K562 (cell line): ENCODE data around the gene NCBP2. TPM values are rescaled to one million over a fixed set of nuclear protein-coding genes. Genes with fewer than 3 reads are reported as not detected.

Source experiments
- CHD7 ChIP-seq: fragments of 200-600 bp; sonication (generic); IDR thresholded peaks from one replicate; pipeline ENCODE4 v1.6.1; 2012; ENCODE audit warnings: mild to moderate bottlenecking, low read depth, low read length, inconsistent platforms
- GATAD2B ChIP-seq: fragments of 450-650 bp; IDR thresholded peaks from 2 replicates; pipeline ENCODE4 v1.6.1; 2017; ENCODE audit warnings: mild to moderate bottlenecking, borderline replicate concordance
- GMEB1 ChIP-seq: fragments of 250-450 bp; sonication (Bioruptor Pico); IDR thresholded peaks from 2 replicates; pipeline ENCODE4 v1.4.0; 2020; ENCODE audit warnings: mild to moderate bottlenecking
- HNRNPH1 ChIP-seq: fragments of 200-400 bp; formaldehyde crosslinking; optimal IDR thresholded peaks from 2 replicates; pipeline ENCODE3; 2017; ENCODE audit warnings: low read depth, mild to moderate bottlenecking, low read length, moderate library complexity
- SIX5 ChIP-seq, 2 experiments: IDR thresholded peaks; 2 replicates each; pipeline ENCODE4 v1.6.1; 2011; ENCODE audit warnings: low read length in 2 of 2, borderline replicate concordance in 1 of 2, low read depth in 1 of 2, mild to moderate bottlenecking in 1 of 2, moderate library complexity in 1 of 2; ENCODE audit not compliant: insufficient read depth in 1 of 2
- SPI1 ChIP-seq: IDR thresholded peaks from 2 replicates; pipeline ENCODE4 v1.6.1; 2011; ENCODE audit warnings: low read depth, low read length, control low read depth, borderline replicate concordance
- STAG1 ChIP-seq: sonication (generic); formaldehyde crosslinking; IDR thresholded peaks from 2 replicates; pipeline ENCODE4 v1.5.0; 2020; ENCODE audit warnings: missing genetic modification reagents, borderline replicate concordance
- ZNF224 ChIP-seq: sonication (generic); formaldehyde crosslinking; IDR thresholded peaks from 2 replicates; pipeline ENCODE4 v1.8.0; 2022; ENCODE audit warnings: mild to moderate bottlenecking, missing genetic modification reagents
- polyA plus RNA-seq, 8 experiments: library from polyadenylated mRNA; depleted of rRNA in 4 of 8; stranded (reverse) in 5 of 8; unstranded in 3 of 8; fragments of >200 nt; fragmentation: Nextera tagmentation in 2 of 8; fragmentation: Illumina TruSeq in 1 of 8; extraction: Ambion mirVana in 2 of 8; extraction: Trizol in 1 of 8; gene quantifications; 2 replicates each; pipeline versions ENCODE4 v1.2.1 to v1.2.3, GENCODE V29; 2011 to 2014; ENCODE audit warnings: inconsistent platforms in 1 of 8, missing spikeins in 1 of 8
- total RNA-seq, 7 experiments: library from RNA; depleted of rRNA in 6 of 7; stranded (reverse); fragments of >200 nt in 6 of 7; fragmentation: Illumina TruSeq in 2 of 7; extraction: Trizol in 2 of 7; gene quantifications; 2 replicates each; pipeline versions ENCODE4 v1.2.1 to v1.2.3, GENCODE V29; 2011 to 2021; ENCODE audit warnings: low replicate concordance in 1 of 7
- TF ChIP-seq, protein P1 (sequence below): fragments of 450-650 bp; IDR thresholded peaks from 2 replicates; pipeline ENCODE4 v1.6.1; 2018; ENCODE audit not compliant: partially characterized antibody

The NCBP2 gene
- total and polyA plus RNA-seq, 9 of the 15 experiments (the other 6 are each of a cell fraction or from before 2014, with no cell fraction given), result 56.4 to 102 (median 82.3) TPM

DNA sequence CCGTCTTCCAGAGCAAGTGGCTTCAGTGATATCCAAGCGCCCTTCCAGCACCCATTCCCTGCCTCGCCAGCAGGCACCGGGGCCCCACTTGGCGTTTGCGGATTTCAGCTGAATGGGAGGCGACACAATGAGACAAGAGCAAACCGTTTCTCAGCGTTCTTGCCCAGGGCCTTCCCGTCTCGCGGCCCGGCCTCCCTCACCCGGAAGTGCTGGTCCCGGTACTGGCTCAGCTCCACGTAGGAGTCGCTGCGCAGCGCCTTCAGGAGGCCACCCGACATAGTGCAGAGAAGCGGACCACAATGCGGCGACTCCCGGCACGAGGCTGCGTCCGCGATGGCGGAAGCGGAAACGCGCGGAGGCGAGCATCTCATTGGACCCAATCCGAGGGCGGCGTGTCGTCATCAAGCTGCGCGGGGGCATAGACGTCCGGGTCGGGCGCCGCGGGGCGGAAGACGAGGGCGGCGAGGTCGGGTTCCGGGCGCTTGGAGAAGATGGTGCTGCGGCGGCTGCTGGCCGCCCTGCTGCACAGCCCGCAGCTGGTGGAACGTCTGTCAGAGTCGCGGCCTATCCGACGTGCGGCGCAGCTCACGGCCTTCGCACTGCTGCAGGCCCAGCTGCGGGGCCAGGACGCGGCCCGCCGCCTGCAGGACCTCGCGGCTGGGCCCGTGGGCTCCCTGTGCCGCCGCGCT, at the start of gene NCBP2 (continued):
- TF ChIP-seq GATAD2B (peak; percentile 54), HNRNPH1 (no peak), GMEB1 (CRISPR knock-in tag) (peak; percentile 84), SPI1 (peak; percentile 65; the same call in 1 of the 2 replicates), SIX5 (IDR thresholded peaks at IDR 0.05; ENCODE audit: borderline replicate concordance in 1 of 2, insufficient read depth in 1 of 2, low read depth in 1 of 2, low read length in 2 of 2) (peak; percentile 31 to 40; a peak in 2 of 4 replicates), STAG1 (CRISPR knock-in tag) (no peak; the same call in 1 of the 2 replicates), ZNF224 (no peak), CHD7 (peak; percentile 35)
- TF ChIP-seq, protein P1, sequence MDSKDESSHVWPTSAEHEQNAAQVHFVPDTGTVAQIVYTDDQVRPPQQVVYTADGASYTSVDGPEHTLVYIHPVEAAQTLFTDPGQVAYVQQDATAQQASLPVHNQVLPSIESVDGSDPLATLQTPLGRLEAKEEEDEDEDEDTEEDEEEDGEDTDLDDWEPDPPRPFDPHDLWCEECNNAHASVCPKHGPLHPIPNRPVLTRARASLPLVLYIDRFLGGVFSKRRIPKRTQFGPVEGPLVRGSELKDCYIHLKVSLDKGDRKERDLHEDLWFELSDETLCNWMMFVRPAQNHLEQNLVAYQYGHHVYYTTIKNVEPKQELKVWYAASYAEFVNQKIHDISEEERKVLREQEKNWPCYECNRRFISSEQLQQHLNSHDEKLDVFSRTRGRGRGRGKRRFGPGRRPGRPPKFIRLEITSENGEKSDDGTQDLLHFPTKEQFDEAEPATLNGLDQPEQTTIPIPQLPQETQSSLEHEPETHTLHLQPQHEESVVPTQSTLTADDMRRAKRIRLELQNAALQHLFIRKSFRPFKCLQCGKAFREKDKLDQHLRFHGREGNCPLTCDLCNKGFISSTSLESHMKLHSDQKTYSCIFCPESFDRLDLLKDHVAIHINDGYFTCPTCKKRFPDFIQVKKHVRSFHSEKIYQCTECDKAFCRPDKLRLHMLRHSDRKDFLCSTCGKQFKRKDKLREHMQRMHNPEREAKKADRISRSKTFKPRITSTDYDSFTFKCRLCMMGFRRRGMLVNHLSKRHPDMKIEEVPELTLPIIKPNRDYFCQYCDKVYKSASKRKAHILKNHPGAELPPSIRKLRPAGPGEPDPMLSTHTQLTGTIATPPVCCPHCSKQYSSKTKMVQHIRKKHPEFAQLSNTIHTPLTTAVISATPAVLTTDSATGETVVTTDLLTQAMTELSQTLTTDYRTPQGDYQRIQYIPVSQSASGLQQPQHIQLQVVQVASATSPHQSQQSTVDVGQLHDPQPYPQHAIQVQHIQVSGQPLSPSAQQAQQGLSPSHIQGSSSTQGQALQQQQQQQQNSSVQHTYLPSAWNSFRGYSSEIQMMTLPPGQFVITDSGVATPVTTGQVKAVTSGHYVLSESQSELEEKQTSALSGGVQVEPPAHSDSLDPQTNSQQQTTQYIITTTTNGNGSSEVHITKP, result peak; percentile 20
